PC-3 (cell line): Measurements from ENCODE around the gene AGER. TPM values are rescaled to one million over a fixed set of nuclear protein-coding genes. Genes with fewer than 3 reads are reported as not detected.

Source experiments
- ATAC-seq: fragments of 200-7000 bp; cut with Tn5 transposase; 2 replicates; pipeline ENCODE4 v1.9.1; 2020; ENCODE audit warnings: mild to moderate bottlenecking, moderate library complexity
- BruUV-seq: library from RNA; stranded (reverse); fragments of 400-500 nt; replicated peaks from 2 replicates; lab custom pipeline; 2021; lab: Mats Ljungman, UMichigan
- CTCF ChIA-PET: fragments of 300-600 bp; sonication (Branson Sonifier 250); formaldehyde crosslinking; loops from one replicate; lab custom pipeline; 2022; ENCODE audit warnings: antibody characterized with exemption; lab: Charles Lee
- POLR2A ChIA-PET: fragments of 300-600 bp; sonication (Branson Sonifier 250); formaldehyde crosslinking; loops from one replicate; lab custom pipeline; 2022; ENCODE audit warnings: antibody characterized with exemption; ENCODE audit not compliant: unreplicated experiment; lab: Charles Lee
- DNase-seq: peaks from one replicate; pipeline ENCODE4 v3.0.0-alpha.2; 2015
- H2AFZ ChIP-seq: fragments of 300-600 bp; sonication (generic); 2 replicates; pipeline ENCODE4 v1.6.0; 2016; ENCODE audit warnings: antibody characterized with exemption, low read length
- H3F3A ChIP-seq: fragments of 300-600 bp; sonication (generic); one replicate; pipeline ENCODE4 v1.6.0; 2017; ENCODE audit warnings: antibody characterized with exemption, low read length, control low read depth, mild to moderate bottlenecking; ENCODE audit not compliant: unreplicated experiment
- H3K27ac ChIP-seq: fragments of 300-600 bp; sonication (generic); 2 replicates; pipeline ENCODE4 v1.5.1; 2016; ENCODE audit warnings: mild to moderate bottlenecking, low read length
- H3K27me3 ChIP-seq: fragments of 300-600 bp; sonication (generic); 2 replicates; pipeline ENCODE4 v1.6.1; 2016; ENCODE audit warnings: low read length, mixed read lengths
- H3K36me3 ChIP-seq: fragments of 300-600 bp; sonication (generic); 2 replicates; pipeline ENCODE4 v1.6.1; 2016; ENCODE audit warnings: low read depth, mixed run types, low read length, mixed read lengths
- H3K4me1 ChIP-seq: fragments of 300-600 bp; sonication (generic); 2 replicates; pipeline ENCODE4 v1.5.1; 2016; ENCODE audit warnings: low read length; ENCODE audit not compliant: insufficient read depth
- H3K4me2 ChIP-seq: fragments of 300-600 bp; sonication (generic); 2 replicates; pipeline ENCODE4 v1.6.0; 2016; ENCODE audit warnings: low read length
- H3K4me3 ChIP-seq: fragments of 300-600 bp; sonication (generic); 2 replicates; pipeline ENCODE4 v1.5.1; 2016; ENCODE audit warnings: mild to moderate bottlenecking, low read length, mixed read lengths
- H3K79me2 ChIP-seq: fragments of 300-600 bp; sonication (generic); 2 replicates; pipeline ENCODE4 v1.6.1; 2017; ENCODE audit warnings: low read length, mixed read lengths
- H3K9ac ChIP-seq: fragments of 300-600 bp; sonication (generic); 2 replicates; pipeline ENCODE4 v1.6.0; 2016; ENCODE audit warnings: mild to moderate bottlenecking, low read length
- H3K9me2 ChIP-seq: fragments of 300-600 bp; sonication (generic); replicated peaks from 2 replicates; pipeline ENCODE4 v1.6.1; 2016; ENCODE audit warnings: mixed run types, low read length, mixed read lengths
- H3K9me3 ChIP-seq: fragments of 300-600 bp; sonication (generic); 2 replicates; pipeline ENCODE4 v1.6.1; 2016; ENCODE audit warnings: low read length, mixed read lengths
- H4K20me1 ChIP-seq: fragments of 300-600 bp; sonication (generic); 2 replicates; pipeline ENCODE4 v1.6.1; 2016; ENCODE audit warnings: low read length, mixed read lengths
- CTCF ChIP-seq: fragments of 300-600 bp; sonication (generic); conservative IDR thresholded peaks from 2 replicates; pipeline ENCODE4 v1.5.1; 2017; ENCODE audit warnings: antibody characterized with exemption, low read depth, mild to moderate bottlenecking, low read length
- EZH2 ChIP-seq: fragments of 300-600 bp; sonication (generic); IDR thresholded peaks from one replicate; pipeline ENCODE4 v1.6.1; 2017; ENCODE audit warnings: antibody characterized with exemption, mild to moderate bottlenecking, low read length; ENCODE audit not compliant: unreplicated experiment
- EZH2phosphoT487 ChIP-seq: fragments of 300-600 bp; sonication (generic); IDR thresholded peaks from 2 replicates; pipeline ENCODE4 v1.6.1; 2018; ENCODE audit warnings: mild to moderate bottlenecking, antibody characterized with exemption, low read length, borderline replicate concordance
- intact Hi-C: fragments of 100-400 bp; cut with micrococcal nuclease; formaldehyde crosslinking; loops from 2 replicates; pipeline ENCODE4 v1.9.0; 2023
- total RNA-seq: library from RNA; depleted of rRNA; stranded (reverse); fragments of >200 nt; gene quantifications from 2 replicates; pipeline ENCODE4 v1.2.3, GENCODE V29; 2014

The AGER gene
- total RNA-seq, 1 experiment from 2014 or later, result 2.0 TPM

GRCh38 chr6:32203426-32204267 is 19.6 kb upstream of the AGER start:
- Histone ChIP-seq H3K4me1 (no peaks in the 10 kb centered on the region), H4K20me1 (no peaks in the 10 kb centered on the region), H3K79me2 (no peaks in the 10 kb centered on the region), H3F3A (no peaks in the 10 kb centered on the region), H3K27me3 (no peaks in the 10 kb centered on the region), H3K9me3 (no peaks in the 10 kb centered on the region), H3K9ac (no peak overlapping the region), H3K27ac (no peak overlapping the region), H2AFZ (no peak overlapping the region), H3K4me3 (no peak overlapping the region), H3K9me2 (no peaks in the 10 kb centered on the region), H3K4me2 (no peak overlapping the region), H3K36me3 (no peaks in the 10 kb centered on the region)
- TF ChIP-seq EZH2phosphoT487 (no peak), EZH2 (no peak), CTCF (no peak)
- DNase-seq (no peak), ATAC-seq (no peak)
- no TSS peak for BruUV-seq
- ChIA-PET POLR2A (interaction anchor here (0.5 kb wide), 1 partner anchor 65 kb away, joined by 5 read pairs; no protein-coding TSS in a partner anchor), CTCF (no interaction called here)
- intact Hi-C loops, result no loop called here

- Histone ChIP-seq H3K4me2 (no peak overlapping the region), H3K36me3 (no peaks in the 10 kb centered on the region), H3K27ac (no peak overlapping the region), H3K27me3 (no peaks in the 10 kb centered on the region), H3K9ac (no peak overlapping the region), H3K4me3 (no peak overlapping the region), H2AFZ (no peak overlapping the region), H4K20me1 (no peaks in the 10 kb centered on the region), H3F3A (no peaks in the 10 kb centered on the region), H3K9me2 (no peaks in the 10 kb centered on the region), H3K4me1 (no peaks in the 10 kb centered on the region; the same call in 1 of the 2 replicates), H3K79me2 (no peaks in the 10 kb centered on the region), H3K9me3 (no peaks in the 10 kb centered on the region)
- DNase-seq, result no peak
- ATAC-seq, result no peak
- no TSS peak for BruUV-seq
- intact Hi-C loops, result no loop called here
- ChIA-PET POLR2A (no interaction called here), CTCF (no interaction called here)
- no peak for TF ChIP-seq EZH2
- TF ChIP-seq CTCF, result no peak
- TF ChIP-seq EZH2phosphoT487, result no peak
Measured at GRCh38 chr6:32202186-32202585, 18.1 kb upstream of the AGER start.
